ENCODE results near the gene SERINC5. TPM values are rescaled to one million over a fixed set of nuclear protein-coding genes. Genes with fewer than 3 reads are reported as not detected.

SERINC5 gene
- polyA plus RNA-seq, 3 donors, result 5.0 to 35.9 (median 7.3) TPM

DNA sequence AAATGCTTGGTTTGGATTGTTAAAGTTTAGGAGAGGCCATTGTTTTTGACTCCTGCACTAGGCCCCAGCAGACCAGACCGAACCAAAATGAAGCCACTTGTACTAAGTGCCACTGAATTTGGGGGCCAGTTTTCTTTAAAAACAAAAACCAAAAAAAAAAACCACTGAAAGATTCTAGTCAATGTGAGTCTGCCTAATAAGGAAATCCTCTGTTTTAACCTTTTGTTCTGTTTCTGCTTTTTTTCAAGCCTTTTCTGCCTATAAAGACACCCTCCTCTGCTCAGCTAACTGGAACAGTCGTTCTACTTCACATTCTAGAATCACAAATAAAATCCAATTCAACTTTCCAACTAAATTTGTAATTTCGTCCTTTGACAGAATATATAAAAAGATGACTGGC is 64.9 kb downstream of the SERINC5 start:
- Histone ChIP-seq H3K36me3 (replicated peaks in 1 of 2; ENCODE audit: control insufficient read depth in 1 of 2, insufficient read depth in 2 of 2, low read length in 2 of 2) (peaks cover 3 to 4% of the 10 kb centered on the region in 2 donors), H3K9me3 (replicated peaks in 1 of 2; ENCODE audit: control insufficient read depth in 1 of 2, insufficient read depth in 1 of 2, low read length in 2 of 2) (no peaks in the 10 kb centered on the region), H3K4me3 (replicated peaks in 1 of 3; ENCODE audit: low read depth in 2 of 3, low read length in 3 of 3) (no peak overlapping the region), H3K4me1 (ENCODE audit: control insufficient read depth in 1 of 2, insufficient read depth in 2 of 2, low read length in 2 of 2) (peaks cover 28 to 34% of the 10 kb centered on the region in 2 donors), H3K79me2 (ENCODE audit: insufficient read depth, low read length) (peaks cover 55% of the 10 kb centered on the region), H4K20me1 (ENCODE audit: insufficient read depth, low read length) (peaks cover 53% of the 10 kb centered on the region), H3K27ac (ENCODE audit: low read depth in 1 of 2, low read length in 2 of 2) (peak overlapping the region in 1 of 2 donors; percentile 37), H3K27me3 (ENCODE audit: control insufficient read depth in 2 of 2, insufficient read depth in 2 of 2, low read length in 2 of 2) (no peaks in the 10 kb centered on the region), H3K9ac (ENCODE audit: insufficient read depth, low read length, poor library complexity, severe bottlenecking) (no peak overlapping the region), H2AFZ (ENCODE audit: insufficient read depth, low read depth, low read length, poor library complexity, severe bottlenecking) (no peak overlapping the region), H3K4me2 (replicated peaks; ENCODE audit: extremely low read depth, low read length, poor library complexity, severe bottlenecking) (no peak overlapping the region)
- peaks cover 0 to 4% (median 0%) of the 10 kb centered on the region in 3 donors for H3K27me3 Mint-ChIP-seq (ENCODE audit: low read depth in 3 of 3)
- intact Hi-C loops (cut with micrococcal nuclease), result loop anchor here in 1 of 2 donors (5.0 kb wide), 2 partner anchors 59 to 94 kb away; no protein-coding TSS in a partner anchor
- H3K36me3 Mint-ChIP-seq, result peaks cover 14 to 19% of the 10 kb centered on the region in 2 donors
- peak overlapping the region in 3 of 7 donors; percentile 27 to 71 (median 71) for H3K27ac Mint-ChIP-seq
- 0% methylated on average over 1 of the region's 3 CpGs for WGBS (ENCODE audit: insufficient coverage)
- H3K9me3 Mint-ChIP-seq, result no peaks in the 10 kb centered on the region
- TF ChIP-seq, protein P1, sequence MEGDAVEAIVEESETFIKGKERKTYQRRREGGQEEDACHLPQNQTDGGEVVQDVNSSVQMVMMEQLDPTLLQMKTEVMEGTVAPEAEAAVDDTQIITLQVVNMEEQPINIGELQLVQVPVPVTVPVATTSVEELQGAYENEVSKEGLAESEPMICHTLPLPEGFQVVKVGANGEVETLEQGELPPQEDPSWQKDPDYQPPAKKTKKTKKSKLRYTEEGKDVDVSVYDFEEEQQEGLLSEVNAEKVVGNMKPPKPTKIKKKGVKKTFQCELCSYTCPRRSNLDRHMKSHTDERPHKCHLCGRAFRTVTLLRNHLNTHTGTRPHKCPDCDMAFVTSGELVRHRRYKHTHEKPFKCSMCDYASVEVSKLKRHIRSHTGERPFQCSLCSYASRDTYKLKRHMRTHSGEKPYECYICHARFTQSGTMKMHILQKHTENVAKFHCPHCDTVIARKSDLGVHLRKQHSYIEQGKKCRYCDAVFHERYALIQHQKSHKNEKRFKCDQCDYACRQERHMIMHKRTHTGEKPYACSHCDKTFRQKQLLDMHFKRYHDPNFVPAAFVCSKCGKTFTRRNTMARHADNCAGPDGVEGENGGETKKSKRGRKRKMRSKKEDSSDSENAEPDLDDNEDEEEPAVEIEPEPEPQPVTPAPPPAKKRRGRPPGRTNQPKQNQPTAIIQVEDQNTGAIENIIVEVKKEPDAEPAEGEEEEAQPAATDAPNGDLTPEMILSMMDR (IDR thresholded peaks at IDR 0.05), result no peak
- no peak overlapping the region for H3K4me3 Mint-ChIP-seq
- H3K4me1 Mint-ChIP-seq, result peaks cover 45% of the 10 kb centered on the region
- DNase-seq, result no peak

DNA sequence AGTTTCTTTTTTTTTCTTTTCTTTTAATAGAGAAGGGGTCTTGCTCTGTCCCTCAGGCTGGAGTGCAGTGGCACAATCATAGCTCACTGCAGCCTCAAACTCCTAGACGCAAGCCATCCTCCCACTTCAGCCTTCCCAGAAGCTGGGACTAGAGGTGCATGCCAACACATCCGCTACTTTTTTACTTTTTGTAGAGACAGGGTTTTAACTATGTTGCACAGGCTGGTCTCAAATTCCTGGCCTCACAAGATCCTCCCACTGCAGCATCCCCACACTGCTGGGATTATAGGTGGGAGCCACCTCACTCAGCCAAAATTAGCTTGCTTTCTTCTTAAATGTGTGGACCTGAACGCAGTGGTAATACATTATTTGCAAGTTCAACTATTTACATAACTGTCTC is 66.1 kb downstream of the SERINC5 start:
- no peak overlapping the region for H3K27ac ChIP-seq (ENCODE audit: low read depth in 1 of 2, low read length in 2 of 2)
- Mint-ChIP-seq H3K36me3 (peaks cover 14% of the 10 kb centered on the region in 2 donors), H3K4me3 (no peak overlapping the region), H3K4me1 (peaks cover 55% of the 10 kb centered on the region), H3K27ac (no peak overlapping the region), H3K27me3 (ENCODE audit: low read depth in 3 of 3) (peaks cover 0 to 4% (median 0%) of the 10 kb centered on the region in 3 donors), H3K9me3 (no peaks in the 10 kb centered on the region)
- peaks cover 53% of the 10 kb centered on the region for H3K79me2 ChIP-seq (ENCODE audit: insufficient read depth, low read length)
- 83% methylated on average over 1 of the region's 3 CpGs for WGBS (ENCODE audit: insufficient coverage)
- intact Hi-C loops (cut with micrococcal nuclease), result loop anchor here in 1 of 2 donors (5.0 to 10.0 kb wide), 4 partner anchors 42 to 92 kb away; partner anchors contain the start of gene SERINC5
- no peaks in the 10 kb centered on the region for H3K9me3 ChIP-seq (replicated peaks in 1 of 2; ENCODE audit: control insufficient read depth in 1 of 2, insufficient read depth in 1 of 2, low read length in 2 of 2)
- no peaks in the 10 kb centered on the region for H3K27me3 ChIP-seq (ENCODE audit: control insufficient read depth in 2 of 2, insufficient read depth in 2 of 2, low read length in 2 of 2)
- H2AFZ ChIP-seq (ENCODE audit: insufficient read depth, low read depth, low read length, poor library complexity, severe bottlenecking), result no peak overlapping the region
- H4K20me1 ChIP-seq (ENCODE audit: insufficient read depth, low read length), result peaks cover 44% of the 10 kb centered on the region
- DNase-seq, result no peak
- H3K9ac ChIP-seq (ENCODE audit: insufficient read depth, low read length, poor library complexity, severe bottlenecking), result no peak overlapping the region
- H3K4me2 ChIP-seq (replicated peaks; ENCODE audit: extremely low read depth, low read length, poor library complexity, severe bottlenecking), result no peak overlapping the region
- no peaks in the 10 kb centered on the region for H3K36me3 ChIP-seq (replicated peaks in 1 of 2; ENCODE audit: control insufficient read depth in 1 of 2, insufficient read depth in 2 of 2, low read length in 2 of 2)
- TF ChIP-seq, protein P1 (IDR thresholded peaks at IDR 0.05), result no peak
- peaks cover 28 to 43% of the 10 kb centered on the region in 2 donors for H3K4me1 ChIP-seq (ENCODE audit: control insufficient read depth in 1 of 2, insufficient read depth in 2 of 2, low read length in 2 of 2)
- no peak overlapping the region for H3K4me3 ChIP-seq (replicated peaks in 1 of 3; ENCODE audit: low read depth in 2 of 3, low read length in 3 of 3)
